Activated CD8-positive, alpha-beta memory T cell treated with anti-CD3 and anti-CD28 coated beads, Interleukin-2, amount 50 U/mL, for 48 hours (primary cell): Measurements from ENCODE around the gene FGD3.
"Not testable (repeated sequence)": the region's sequence is repeated elsewhere in the genome, so short reads cannot be mapped to it uniquely, and the experiment has no call there.

Experiments
- DNase-seq: peaks from one replicate; pipeline ENCODE4 v3.0.0-alpha.2; 2020

Gene FGD3

DNA sequence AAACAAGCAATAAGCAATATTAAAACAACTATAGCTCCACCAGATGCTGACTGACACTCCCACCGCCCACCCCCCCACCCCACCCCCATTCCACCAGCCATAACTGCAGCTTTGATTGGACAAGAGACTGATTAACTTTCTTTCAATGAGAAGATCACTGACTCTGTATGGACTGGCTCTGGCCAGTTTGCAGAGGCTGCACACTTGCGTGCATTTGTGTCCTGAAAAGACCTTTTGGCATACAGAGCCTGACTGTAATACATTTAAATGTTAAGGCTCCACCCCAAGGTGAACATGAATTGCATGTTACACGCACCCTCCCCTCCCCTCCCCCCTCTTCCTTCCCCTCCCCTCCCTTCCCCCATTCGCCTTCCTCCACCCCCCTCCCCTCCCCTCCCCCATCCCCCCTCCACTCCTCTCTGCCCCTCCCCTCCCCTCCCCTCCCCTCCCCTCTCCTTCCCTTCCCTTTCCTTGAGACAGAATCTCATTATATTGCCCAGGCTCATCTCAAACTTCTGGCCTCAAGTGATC is 31.1 kb downstream of the FGD3 start:
- DNase-seq, result no peak

DNA sequence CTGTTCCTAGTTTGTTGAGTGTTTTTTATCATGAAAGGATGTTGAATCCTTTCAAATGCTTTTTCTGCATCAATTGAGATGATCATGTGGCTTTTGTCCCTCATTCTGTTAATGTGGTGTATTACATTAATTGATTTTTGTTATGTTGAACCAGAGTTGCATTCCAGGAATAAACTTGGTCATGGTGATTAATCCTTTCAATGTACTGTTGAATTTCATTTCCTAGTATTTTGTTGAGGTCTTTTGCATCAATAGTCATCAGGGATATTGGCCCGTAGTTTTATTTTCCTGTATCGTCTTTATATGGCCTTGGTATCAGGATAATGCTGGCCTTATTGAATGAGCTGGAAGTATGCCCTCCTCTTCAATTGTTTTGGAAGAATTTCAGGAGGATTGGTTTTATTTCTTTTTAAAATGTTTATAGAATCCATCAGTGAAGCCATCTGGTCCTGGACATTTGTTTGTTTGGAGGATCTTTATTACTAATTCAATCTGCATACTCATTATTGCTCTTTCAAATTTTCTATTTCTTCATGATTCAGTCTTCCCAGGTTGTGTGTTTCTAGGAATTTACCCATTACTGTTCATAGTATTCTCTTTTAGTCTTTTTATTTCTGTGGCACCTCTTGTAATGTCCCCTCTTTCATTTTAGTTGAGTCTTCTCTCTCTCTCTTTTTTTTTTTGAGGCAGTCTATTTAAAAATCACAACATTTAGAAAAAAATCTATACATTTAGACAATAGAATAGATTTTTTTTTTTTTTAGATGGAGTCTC is 32.1 kb downstream of the FGD3 start:
- no peak for DNase-seq

DNA sequence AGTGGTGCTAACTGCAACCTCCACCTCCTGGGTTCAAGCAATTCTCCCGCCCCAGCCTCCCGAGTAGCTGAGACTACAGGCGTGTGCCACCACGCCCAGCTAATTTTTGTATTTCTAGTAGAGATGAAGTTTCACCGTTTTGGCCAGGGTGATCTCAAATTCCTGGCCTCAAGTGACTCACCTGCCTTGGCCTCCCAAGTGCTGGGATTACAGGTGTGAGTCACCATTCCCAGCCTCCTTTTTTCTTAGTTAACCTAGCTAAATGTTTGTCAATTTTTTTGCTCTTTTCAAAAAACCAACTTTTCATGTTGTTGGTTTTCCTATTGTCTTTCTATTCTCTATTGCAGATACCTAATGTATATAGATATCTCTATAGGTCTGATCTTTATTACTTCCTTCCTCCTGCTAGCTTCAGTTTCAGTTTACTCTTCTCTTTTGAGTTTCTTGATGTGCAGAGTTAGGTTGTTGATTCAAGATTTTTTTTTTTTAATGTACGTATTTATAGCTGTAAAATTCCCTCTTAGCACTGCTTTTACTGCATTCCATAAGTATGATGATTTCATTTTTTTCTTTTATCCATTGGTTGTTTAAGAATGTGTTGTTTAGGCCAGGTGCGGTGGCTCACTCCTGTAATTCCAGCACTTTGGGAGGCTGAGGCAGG is 32.9 kb downstream of the FGD3 start:
- no peak for DNase-seq

DNA sequence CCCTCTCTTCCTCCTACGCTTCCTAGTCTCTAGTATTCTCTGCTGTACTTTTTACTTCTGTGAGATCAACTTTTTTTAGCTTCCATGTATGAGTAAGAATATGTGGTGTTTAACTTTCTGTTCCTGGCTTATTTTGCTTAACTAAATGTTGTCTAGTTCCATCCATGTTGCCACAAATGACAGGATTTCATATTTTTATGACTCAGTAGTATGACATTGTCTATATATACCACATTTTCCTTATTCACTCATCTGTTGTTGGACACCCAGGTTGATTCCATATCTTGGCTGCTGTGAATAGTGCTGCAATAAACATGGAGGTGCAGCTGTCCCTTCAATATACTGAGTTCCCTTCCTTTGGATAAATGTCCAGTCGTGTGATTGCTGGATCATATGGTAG is 34.8 kb downstream of the FGD3 start:
- no peak for DNase-seq

DNA sequence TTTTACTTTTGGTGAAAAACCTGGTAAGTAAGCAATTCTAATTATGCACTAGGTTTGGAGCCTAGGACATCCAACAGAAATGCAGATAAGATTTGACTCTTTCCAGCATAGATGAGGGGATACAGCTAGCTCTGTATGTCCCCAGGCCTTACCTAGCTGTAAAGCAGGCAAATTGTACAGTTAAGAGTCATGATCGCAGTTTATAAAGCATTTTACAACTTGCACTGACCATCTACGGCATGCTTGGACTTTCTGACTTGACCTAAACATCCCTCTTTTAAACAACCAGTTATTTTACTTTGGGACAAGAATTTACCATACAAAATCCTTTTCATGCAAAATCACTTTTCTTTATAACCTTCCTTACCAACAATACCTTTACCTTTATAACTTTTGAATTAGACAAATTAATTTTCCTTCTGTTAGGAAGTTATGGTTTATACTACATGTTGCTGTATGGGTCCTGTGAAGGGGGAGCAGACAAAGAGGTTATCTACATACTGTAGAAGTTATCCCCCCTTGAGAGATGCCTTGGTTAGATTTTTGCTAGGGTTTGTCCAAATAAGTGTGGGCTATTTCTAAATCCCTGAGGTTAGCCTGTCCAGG is 36.8 kb downstream of the FGD3 start:
- DNase-seq, result no peak

DNA sequence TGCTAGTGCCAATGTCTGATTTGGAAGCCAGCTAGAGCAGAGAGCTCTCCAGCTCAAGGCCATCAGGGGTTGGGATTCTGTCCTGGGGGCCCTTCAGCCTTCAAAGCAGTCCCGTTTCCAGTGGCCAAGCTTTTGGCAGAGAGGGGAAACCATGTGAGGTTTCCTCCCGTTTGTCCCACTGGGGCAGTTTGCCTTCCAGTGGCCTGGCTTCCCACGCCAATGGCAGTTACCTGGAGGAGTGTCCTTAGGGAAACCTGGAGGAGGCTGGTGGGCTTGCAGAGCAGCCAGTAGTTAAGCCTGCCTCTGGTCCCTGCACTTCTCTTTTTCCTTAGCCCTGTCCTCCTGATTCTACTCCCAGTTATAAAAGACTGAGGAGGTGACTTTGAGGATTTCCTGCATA is 37.7 kb downstream of the FGD3 start:
- no peak for DNase-seq

DNA sequence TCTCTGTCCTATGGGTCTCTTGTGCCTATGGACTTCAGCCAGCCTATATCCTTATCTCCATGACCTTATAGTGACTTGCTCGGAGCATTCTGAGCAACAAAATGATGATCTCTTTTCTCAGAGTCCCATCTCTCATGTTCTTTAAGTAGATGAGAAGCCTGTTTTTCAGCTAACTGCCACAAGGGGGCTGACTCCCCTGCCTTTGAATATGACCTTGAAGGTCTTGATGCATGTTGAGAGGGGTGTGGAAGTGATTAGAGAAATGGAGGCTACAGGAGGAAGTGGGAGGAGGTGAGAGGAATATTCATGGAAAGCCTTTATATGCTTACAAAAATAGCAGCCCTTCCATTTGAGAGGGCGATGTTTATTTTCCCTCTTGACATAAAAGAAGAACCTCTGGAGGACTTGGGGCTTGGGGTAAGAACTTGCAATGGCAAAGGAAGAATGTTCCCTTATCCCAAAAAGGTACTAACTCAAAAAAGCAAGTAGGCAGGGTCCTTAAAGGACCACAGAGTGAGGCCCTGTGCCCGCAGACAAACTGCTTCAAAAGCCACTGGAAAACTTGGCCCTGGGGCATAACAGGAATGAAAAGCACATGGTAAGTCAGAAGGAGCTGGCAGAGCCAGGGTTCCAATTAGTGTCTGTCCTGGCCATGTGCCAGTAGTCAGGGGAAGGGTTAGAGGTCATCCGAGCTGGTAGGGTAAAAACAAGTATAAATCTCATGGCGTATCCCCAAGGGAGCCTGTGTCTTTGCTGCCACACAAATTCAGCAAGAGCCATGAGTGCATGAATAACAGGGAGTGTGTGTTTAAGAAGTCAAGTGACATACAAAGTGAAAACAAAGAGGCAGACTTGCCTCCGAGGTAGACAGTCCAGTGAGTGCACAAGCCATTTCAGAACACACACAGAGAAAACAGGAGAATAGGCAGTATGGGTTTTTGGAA is 39.1 kb downstream of the FGD3 start:
- DNase-seq, result no peak

DNA sequence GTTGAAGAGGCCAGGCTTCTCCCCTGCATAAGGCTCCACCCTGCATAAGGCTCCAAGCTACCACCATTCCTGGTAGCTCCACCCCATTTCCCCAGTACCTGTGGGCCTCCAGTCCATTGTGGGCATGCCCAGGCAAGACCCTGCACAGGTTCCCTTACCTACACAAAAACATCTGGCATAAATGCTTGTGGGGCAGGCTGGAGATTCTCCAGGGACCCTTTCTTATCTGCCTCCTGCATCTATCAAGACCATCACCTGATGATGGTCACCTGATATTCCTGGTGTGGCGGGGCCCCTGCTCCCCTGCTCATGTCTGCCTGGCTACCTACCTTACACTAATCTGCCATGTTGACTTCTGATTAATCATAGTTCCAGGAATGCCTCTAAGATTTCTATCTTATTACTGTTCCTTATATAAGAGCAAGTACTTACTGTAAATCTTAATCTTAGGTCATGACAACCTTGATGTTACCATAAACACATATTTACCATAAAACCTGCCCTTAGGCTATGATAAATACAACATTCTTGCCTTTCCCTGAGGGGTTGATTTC is 41.0 kb downstream of the FGD3 start:
- no peak for DNase-seq

DNA sequence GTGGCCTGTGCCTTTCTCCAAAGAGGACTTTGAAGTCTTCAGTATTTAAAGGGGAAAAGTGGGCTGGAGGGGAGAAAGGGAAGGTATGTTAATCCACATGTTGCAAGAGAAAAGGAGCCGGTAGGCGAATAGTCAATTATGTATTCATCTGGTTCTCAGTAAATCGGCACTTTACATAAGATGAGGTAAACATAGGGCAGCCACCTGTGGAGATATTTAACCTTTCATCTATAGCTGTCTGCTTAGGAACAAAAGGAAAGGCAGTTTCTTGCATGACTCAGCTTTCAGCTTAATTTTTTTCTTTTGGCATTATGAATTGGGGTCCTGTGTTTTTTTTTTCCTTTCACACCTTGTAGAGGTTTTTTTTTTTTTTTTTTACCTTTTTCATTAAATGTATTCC is 42.2 kb downstream of the FGD3 start:
- DNase-seq, result no peak

DNA sequence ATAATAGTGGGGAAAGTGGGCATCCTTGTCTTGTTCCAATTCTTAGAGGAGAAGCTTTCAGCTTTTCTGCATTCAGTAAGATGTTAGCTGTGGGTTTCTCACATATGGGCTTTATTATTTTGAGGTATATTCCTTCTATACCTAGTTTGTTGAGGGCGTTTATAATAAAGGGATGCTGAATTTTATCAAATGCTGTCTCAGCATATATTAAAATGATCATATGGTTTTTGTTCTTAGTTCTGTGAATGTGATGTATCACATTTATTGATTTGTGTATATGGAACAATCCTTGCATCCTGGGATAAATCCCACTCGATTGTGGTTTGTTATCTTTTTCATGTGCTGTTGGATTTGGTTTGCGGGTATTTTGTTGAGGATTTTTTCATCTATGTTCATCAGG is 43.1 kb downstream of the FGD3 start:
- DNase-seq, result no peak

DNA sequence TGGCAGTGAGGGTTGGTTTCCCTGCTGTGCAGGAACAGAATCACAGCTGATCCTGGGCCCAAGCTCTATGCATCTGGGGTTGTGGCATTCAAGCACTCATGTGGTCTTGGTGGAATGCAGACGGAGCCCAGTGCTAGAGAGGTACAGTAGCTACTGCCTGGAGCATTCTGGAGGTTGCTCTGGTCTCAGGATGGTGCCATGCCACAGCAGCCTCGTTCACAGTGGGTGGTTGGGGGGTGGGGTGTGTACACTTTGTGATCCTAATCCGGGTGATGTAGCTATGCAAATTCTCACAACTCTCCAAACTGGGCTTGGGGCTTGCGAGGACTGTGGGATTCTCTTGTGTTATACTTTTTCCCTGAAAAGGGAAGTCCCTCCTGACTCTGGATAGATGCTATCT is 45.2 kb downstream of the FGD3 start:
- DNase-seq, result no peak

DNA sequence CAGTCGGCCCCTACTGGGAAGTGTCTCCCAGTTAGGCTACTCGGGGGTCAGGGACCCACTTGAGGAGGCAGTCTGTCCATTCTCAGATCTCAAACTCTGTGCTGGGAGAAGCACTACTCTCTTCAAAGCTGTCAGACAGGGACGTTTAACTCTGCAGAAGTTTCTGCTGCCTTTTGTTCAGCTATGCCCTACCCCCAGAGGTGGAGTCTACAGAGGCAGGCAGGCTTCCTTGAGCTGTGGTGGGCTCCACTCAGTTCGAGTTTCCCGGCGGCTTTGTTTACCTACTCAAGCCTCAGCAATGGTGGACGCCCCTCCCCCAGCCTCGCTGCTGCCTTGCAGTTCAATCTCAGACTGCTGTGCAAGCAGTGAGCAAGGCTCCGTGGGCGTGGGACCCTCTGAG is 51.5 kb downstream of the FGD3 start:
- not testable (repeated sequence) for DNase-seq

DNA sequence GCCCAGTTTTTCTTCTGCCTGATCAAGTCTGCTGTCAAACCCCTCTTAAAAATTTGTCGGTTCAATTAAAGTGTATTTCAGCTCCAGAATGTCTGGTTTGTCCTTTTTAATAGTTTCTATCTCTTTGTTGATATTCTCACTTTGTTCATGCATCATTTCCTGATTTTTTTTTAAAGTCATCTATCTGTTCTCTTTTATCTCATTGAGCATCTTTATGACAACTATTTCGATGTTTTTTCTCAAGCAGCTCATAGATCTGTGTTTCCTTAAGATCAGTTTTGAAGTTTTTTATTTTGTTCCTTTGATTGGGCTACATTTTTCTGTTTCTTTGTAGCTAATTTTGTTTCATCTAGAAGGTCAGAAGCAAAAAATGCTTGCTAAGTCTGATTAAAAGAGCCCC is 53.7 kb downstream of the FGD3 start:
- no peak for DNase-seq

DNA sequence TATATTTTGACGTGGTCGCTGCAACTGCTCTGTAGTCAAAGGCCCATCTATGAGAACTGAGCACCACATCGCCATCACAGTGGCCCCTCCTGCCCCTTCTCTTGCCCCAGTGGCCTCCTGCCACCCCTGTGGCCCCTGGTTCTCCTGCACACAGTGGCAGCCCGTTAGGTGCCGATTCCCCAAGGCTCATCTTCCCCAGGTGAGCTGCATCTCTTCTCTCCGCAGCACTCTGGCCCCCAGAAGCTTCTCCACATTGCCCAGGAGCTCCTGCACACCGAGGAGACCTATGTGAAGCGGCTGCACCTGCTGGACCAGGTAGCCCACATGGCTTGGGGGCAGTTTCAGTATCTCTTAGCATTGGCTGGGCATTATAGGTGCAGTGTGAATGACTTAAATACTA is 55.4 kb downstream of the FGD3 start:
- DNase-seq, result no peak

DNA sequence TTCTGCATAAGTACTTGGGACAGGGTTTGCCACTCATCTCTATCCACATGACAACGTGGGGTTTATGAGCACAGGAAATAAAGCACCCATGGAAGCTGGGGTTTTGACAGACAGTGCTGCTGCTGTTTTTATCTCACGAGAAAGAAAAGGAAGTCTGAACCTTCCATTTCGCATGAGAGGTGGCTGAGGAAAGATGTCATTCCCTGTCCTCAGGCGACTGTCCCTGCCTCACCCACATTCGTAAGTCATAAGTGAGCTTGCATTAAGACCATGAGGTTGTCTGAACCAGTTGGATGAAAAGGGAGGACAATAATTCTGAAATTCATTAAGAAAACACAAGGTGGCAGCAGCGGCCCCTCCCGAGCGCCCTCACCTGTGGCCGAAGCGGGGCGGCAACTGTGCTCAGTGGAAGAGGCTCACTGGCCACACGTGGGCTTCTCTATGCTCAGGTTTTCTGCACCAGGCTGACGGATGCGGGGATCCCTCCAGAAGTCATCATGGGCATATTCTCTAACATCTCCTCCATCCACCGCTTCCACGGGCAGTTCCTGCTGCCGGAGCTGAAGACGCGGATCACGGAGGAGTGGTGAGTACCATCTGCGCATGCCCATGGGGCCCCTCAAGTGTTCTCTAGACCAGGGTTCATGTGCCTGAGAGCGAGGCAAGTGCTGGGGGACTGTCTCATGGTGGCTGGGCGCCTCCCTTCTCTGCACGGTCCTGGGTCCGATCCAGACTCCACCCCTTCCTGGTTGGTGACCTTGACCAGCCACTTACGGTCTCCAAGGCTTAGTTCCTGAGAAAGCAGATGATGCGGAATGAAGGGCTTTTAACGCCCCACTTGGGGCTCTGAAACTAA is 56.5 kb downstream of the FGD3 start:
- DNase-seq, result peak; percentile 82

DNA sequence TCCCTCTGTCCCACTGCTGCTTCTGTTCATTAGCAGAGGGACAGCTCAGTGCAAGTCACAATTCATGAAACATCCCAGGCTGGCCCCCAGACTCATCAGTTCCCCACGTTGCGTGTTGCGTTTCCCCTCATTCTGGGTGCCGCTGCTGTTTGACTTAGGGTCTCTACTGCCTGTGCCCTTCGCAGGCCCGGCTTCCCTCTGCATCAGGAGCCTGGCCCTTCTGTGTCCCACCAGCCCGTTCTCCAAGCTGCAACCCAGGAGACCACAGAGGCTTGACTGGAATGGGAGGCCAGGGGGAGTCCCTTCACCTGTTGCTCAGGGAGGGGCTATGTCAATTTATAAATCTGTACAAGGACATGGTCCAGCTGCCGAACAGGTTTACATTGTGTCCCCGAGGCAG is 57.2 kb downstream of the FGD3 start:
- DNase-seq, result no peak

DNA sequence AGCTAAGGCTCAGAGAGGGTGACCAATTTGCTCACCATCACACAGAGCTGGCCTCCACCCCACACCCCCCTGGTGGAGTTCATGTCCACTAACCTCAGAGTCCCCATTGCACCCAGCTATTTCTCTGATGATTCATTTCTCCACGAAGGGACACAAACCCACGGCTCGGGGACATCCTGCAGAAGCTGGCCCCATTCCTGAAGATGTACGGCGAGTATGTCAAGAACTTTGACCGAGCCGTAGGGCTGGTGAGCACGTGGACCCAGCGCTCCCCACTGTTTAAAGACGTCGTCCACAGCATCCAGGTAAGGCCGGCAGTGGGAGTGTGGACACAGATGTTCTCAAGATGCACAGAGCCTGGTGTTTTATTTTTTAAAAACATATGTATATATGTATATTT is 58.6 kb downstream of the FGD3 start:
- no peak for DNase-seq

DNA sequence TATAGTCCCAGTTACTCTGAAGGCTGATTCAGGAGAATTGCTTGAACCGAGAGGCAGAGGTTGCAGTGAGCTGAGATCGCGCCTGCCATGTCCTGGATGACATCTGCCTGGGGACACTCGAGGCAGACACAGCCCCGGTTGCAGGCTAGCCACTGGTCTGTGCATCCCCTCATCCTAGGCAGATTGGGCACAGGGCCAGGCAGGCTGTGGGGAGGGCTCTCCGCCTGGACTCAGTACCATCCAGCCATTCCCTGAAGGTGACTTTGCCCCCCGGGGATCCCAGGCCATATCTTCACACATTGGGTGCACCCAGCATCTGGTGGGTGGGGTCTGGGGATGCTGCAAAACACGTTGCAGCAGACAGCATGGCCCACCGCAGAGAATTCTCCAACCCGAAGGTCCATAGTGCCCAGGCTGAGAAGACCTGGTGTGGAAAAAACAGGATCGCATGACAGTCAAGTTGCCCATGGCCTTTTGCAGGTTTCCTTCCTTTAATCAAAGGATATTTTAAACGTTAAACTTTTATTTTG is 60.3 kb downstream of the FGD3 start:
- DNase-seq, result peak; percentile 38

DNA sequence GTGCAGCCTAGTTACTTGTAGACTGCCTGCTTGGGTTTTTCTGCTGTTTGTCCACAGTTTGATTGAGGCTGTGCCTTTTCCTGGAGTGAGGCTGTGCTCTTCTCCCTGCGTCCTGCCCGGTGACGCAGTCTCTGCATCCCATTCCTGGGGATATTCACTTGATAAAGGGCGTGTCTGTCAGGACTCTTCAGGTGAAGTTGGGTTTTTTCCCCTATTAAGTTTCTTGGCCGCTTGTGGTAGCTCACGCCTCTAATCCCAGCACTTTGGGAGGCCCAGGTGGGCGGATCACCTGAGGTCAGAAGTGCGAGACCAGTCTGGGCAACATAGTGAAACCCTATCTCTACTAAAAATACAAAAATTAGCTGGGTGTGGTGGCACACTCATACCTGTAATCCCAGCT is 61.1 kb downstream of the FGD3 start:
- peak; percentile 42 for DNase-seq

DNA sequence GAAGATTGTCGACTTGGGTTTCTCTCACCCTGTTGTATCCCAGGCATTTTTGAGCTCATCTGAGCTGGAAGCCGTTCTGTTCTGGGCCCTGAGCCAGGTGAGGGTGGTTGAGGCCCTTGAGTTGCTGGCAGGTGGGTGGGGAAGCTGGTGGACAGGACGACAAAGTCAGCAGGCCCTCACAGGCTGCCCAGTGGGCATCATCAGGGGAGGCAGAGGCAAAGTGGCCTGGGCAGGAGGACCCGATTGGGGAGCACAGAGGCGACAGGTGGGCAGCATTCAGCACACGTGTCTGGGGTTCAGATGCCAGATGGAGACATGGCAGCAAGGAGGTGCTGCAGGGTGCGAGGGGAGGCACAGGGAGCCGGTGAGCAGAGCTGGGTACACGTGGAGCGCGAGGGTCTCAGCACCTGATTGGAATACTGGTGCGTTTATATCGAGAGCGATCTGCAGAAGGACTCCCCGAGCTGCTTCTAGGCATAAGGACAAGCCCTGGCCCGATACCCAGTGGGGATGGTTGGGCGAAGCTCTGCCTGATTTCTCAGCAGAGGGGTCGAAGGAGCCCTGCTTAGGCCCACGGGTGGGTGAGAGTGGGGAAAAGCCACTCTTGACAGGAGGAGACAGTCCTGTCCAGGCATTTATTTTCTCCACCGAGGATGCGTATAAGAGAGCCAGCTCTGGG is 62.2 kb downstream of the FGD3 start:
- DNase-seq, result peak; percentile 40

DNA sequence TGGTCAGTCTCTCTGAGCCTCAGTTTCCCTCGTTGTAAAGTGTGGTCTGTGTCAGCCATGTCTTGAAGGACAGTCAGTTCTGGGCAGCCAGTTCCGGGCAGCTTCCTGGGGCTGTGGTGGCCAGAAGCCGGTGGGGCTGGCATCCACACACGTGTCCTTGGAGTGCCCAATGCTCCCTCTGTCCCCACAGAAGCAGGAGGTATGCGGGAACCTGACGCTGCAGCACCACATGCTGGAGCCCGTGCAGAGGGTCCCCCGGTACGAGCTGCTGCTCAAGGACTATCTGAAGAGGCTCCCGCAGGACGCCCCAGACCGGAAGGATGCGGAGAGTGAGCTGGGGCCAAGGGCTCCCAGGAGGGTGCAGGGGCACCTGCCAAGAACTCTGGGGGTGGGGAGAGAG is 62.7 kb downstream of the FGD3 start:
- DNase-seq, result peak; percentile 41
